SKM-1 (cell line): ENCODE measurements around the gene RSPH1.
"Not testable (repeated sequence)": the region's sequence is repeated elsewhere in the genome, so short reads cannot be mapped to it uniquely, and the experiment has no call there.

ENCODE experiments used
- DNase-seq: peaks from one replicate; lab custom pipeline; 2025; ENCODE audit not compliant: unreplicated experiment; lab: John Stamatoyannopoulos, UW

Gene RSPH1

GRCh38 chr21:42489991-42490390, 6.0 kb downstream of the RSPH1 start:
- no peak for DNase-seq

GRCh38 chr21:42489006-42489563, 6.9 kb downstream of the RSPH1 start:
- no peak for DNase-seq

GRCh38 chr21:42486531-42486930, 9.5 kb downstream of the RSPH1 start:
- no peak for DNase-seq

- DNase-seq, result no peak
These were observed 10.0 kb downstream of the RSPH1 start for GRCh38 chr21:42486072-42486471.

- DNase-seq, result no peak
These were observed 11.1 kb downstream of the RSPH1 start for GRCh38 chr21:42484966-42485365.

GRCh38 chr21:42481169-42481568, 14.9 kb downstream of the RSPH1 start:
- no peak for DNase-seq

GRCh38 chr21:42480736-42481135, 15.3 kb downstream of the RSPH1 start:
- DNase-seq, result no peak

GRCh38 chr21:42479582-42479981, 16.4 kb downstream of the RSPH1 start:
- DNase-seq, result no peak

- DNase-seq, result no peak
These were observed 17.5 kb downstream of the RSPH1 start for GRCh38 chr21:42478504-42478903.

GRCh38 chr21:42476388-42477331, 19.4 kb downstream of the RSPH1 start:
- no peak for DNase-seq

GRCh38 chr21:42475526-42476387, 20.3 kb downstream of the RSPH1 start:
- DNase-seq, result no peak

- no peak for DNase-seq
These were observed 21.0 kb downstream of the RSPH1 start for GRCh38 chr21:42475036-42475435.

GRCh38 chr21:42474043-42474831, 21.8 kb downstream of the RSPH1 start:
- DNase-seq, result no peak

- DNase-seq, result no peak
These were observed 22.5 kb downstream of the RSPH1 start for GRCh38 chr21:42473498-42474042.

- DNase-seq, result no peak
These were observed 23.5 kb downstream of the RSPH1 start for GRCh38 chr21:42472521-42472920.

- no peak for DNase-seq
These were observed 24.2 kb downstream of the RSPH1 start for GRCh38 chr21:42471716-42472330.

GRCh38 chr21:42471206-42471605, 24.8 kb downstream of the RSPH1 start:
- no peak for DNase-seq

- DNase-seq, result not testable (repeated sequence)
These were observed 26.3 kb downstream of the RSPH1 start for GRCh38 chr21:42469726-42470125.

GRCh38 chr21:42469272-42469671, 26.8 kb downstream of the RSPH1 start:
- DNase-seq, result no peak
